Gastrocnemius medialis (tissue), 4 donors: ENCODE results near the gene CAMK4. TPM values are rescaled to one million over a fixed set of nuclear protein-coding genes. Genes with fewer than 3 reads are reported as not detected.

Source experiments
- ATAC-seq, 2 donors: fragments of 150-250 bp; one replicate each; pipeline ENCODE4 v1.9.1; 2016
- DNase-seq, 2 donors: peaks; one replicate each; pipeline ENCODE4 v3.0.0-alpha.2; 2019
- H3K27ac ChIP-seq, 4 donors: fragments of 200-600 bp; sonication (generic); 1 replicate in 1 of 4; 2 replicates in 3 of 4; pipeline ENCODE4 v1.5.1; 2016 to 2018; ENCODE audit warnings: mild to moderate bottlenecking in 2 of 4, moderate library complexity in 1 of 4
- H3K27me3 ChIP-seq, 3 donors: fragments of 200-600 bp; sonication (generic) in 2 of 3; 1 replicate in 1 of 3; 2 replicates in 2 of 3; pipeline versions ENCODE4 v1.5.1 to v1.6.0; 2016 to 2019; ENCODE audit warnings: mild to moderate bottlenecking in 1 of 3, moderate library complexity in 1 of 3
- H3K36me3 ChIP-seq, 2 donors: fragments of 200-600 bp; sonication (generic) in 1 of 2; one replicate each; pipeline ENCODE4 v1.5.1; 2017 to 2018
- H3K4me1 ChIP-seq, 2 donors: fragments of 200-600 bp; sonication (generic) in 1 of 2; one replicate each; pipeline ENCODE4 v1.5.1; 2016 to 2017; ENCODE audit warnings: mild to moderate bottlenecking in 2 of 2
- H3K4me3 ChIP-seq, 4 donors: fragments of 200-600 bp; sonication (generic) in 3 of 4; 1 replicate in 1 of 4; 2 replicates in 3 of 4; pipeline ENCODE4 v1.5.1; 2016 to 2019; ENCODE audit warnings: mild to moderate bottlenecking in 2 of 4
- H3K9me3 ChIP-seq, 3 donors: fragments of 200-600 bp; sonication (generic) in 2 of 3; 1 replicate in 1 of 3; 2 replicates in 2 of 3; pipeline ENCODE4 v1.5.1; 2016 to 2019
- CTCF ChIP-seq, 5 experiments: fragments of 450-650 bp in 3 of 5; fragments of 200-600 bp in 2 of 5; sonication (generic) in 2 of 5; IDR thresholded peaks in 4 of 5; conservative IDR thresholded peaks in 1 of 5; 1 replicate in 4 of 5; 2 replicates in 1 of 5; pipeline ENCODE4 v1.5.1; 2016 to 2019; ENCODE audit warnings: antibody characterized with exemption in 5 of 5, mild to moderate bottlenecking in 3 of 5, moderate library complexity in 3 of 5
- POLR2A ChIP-seq, 2 donors: fragments of 450-650 bp; IDR thresholded peaks; one replicate each; pipeline ENCODE4 v1.6.1; 2017; ENCODE audit warnings: antibody characterized with exemption in 2 of 2, mild to moderate bottlenecking in 2 of 2, moderate library complexity in 2 of 2
- in situ Hi-C, 4 donors: fragments of 200-750 bp; cut with MboI; loops; one replicate each; pipeline versions ENCODE4 v1.15.0 to v1.8.0; 2017; ENCODE audit warnings: low sequenced_read_pairs in 4 of 4
- intact Hi-C: fragments of 100-400 bp; cut with DNase I; formaldehyde crosslinking; loops from one replicate; pipeline ENCODE4 v1.15.1; 2023; ENCODE audit warnings: low total_unique reads
- total RNA-seq, 4 donors: library from RNA; depleted of rRNA; stranded (reverse); fragments of >200 nt; gene quantifications; one replicate each; pipeline versions ENCODE4 v1.1.0 to v1.2.3, GENCODE V29; 2016

Gene CAMK4
- total RNA-seq, 4 donors from 2014 or later, result 0.27 to 1.0 (median 0.72) TPM

GRCh38 chr5:111194925-111195324, 29.3 kb upstream of the CAMK4 start:
- no peak for DNase-seq
- H3K9me3 ChIP-seq, result no peaks in the 10 kb centered on the region
- H3K27ac ChIP-seq, result no peak overlapping the region
- no peak for ATAC-seq
- H3K4me3 ChIP-seq, result no peak overlapping the region
- H3K36me3 ChIP-seq, result no peaks in the 10 kb centered on the region
- H3K27me3 ChIP-seq, result no peaks in the 10 kb centered on the region
- no peaks in the 10 kb centered on the region for H3K4me1 ChIP-seq
- intact Hi-C loops (no loop called here), in situ Hi-C loops (no loop called here)
- TF ChIP-seq CTCF (IDR thresholded peaks at IDR 0.05 in 4 of 5, conservative IDR thresholded peaks at IDR 0.05 in 1 of 5) (no peak), POLR2A (IDR thresholded peaks at IDR 0.05) (no peak)

GRCh38 chr5:111197523-111197922, 26.7 kb upstream of the CAMK4 start:
- Histone ChIP-seq H3K27me3 (no peaks in the 10 kb centered on the region), H3K27ac (no peak overlapping the region), H3K9me3 (no peaks in the 10 kb centered on the region), H3K36me3 (no peaks in the 10 kb centered on the region), H3K4me3 (no peak overlapping the region), H3K4me1 (no peaks in the 10 kb centered on the region)
- no peak for TF ChIP-seq POLR2A (IDR thresholded peaks at IDR 0.05)
- TF ChIP-seq CTCF (IDR thresholded peaks at IDR 0.05 in 4 of 5, conservative IDR thresholded peaks at IDR 0.05 in 1 of 5), result no peak
- intact Hi-C loops, result no loop called here
- in situ Hi-C loops, result no loop called here
- no peak for DNase-seq
- no peak for ATAC-seq

- Histone ChIP-seq H3K4me3 (no peak overlapping the region), H3K36me3 (no peaks in the 10 kb centered on the region), H3K9me3 (no peaks in the 10 kb centered on the region), H3K27ac (no peak overlapping the region), H3K4me1 (no peaks in the 10 kb centered on the region), H3K27me3 (no peaks in the 10 kb centered on the region)
- ATAC-seq (no peak), DNase-seq (no peak)
- intact Hi-C loops (no loop called here), in situ Hi-C loops (no loop called here)
- TF ChIP-seq POLR2A (IDR thresholded peaks at IDR 0.05), result no peak
- no peak for TF ChIP-seq CTCF (IDR thresholded peaks at IDR 0.05 in 4 of 5, conservative IDR thresholded peaks at IDR 0.05 in 1 of 5)
Measured at GRCh38 chr5:111198281-111198966, 25.8 kb upstream of the CAMK4 start.

DNA sequence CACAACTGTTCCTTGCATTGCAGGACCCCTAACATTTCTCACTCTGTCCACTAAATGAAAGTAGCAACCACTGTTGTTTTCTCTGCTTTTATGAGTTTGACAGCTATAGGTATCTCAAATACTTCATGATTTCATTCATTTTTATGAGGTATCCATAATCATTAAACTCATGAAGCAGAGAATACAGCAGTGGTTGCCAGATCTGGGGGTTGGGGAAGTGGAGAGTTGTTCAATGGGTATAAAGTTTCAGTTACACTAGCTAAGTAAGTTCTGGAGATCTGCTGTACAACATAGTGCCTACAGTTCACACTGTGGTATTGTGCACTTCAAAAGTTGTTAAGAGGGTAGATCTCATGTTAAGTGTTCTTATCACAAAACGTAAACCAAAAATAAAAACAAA, 23.4 kb upstream of the CAMK4 start:
- H3K9me3 ChIP-seq, result no peaks in the 10 kb centered on the region
- H3K36me3 ChIP-seq, result no peaks in the 10 kb centered on the region
- DNase-seq (no peak), ATAC-seq (no peak)
- in situ Hi-C loops (no loop called here), intact Hi-C loops (no loop called here)
- H3K4me1 ChIP-seq, result no peaks in the 10 kb centered on the region
- no peak overlapping the region for H3K27ac ChIP-seq
- H3K4me3 ChIP-seq, result no peak overlapping the region
- TF ChIP-seq POLR2A (IDR thresholded peaks at IDR 0.05), result no peak
- no peak for TF ChIP-seq CTCF (IDR thresholded peaks at IDR 0.05 in 4 of 5, conservative IDR thresholded peaks at IDR 0.05 in 1 of 5)
- H3K27me3 ChIP-seq, result no peaks in the 10 kb centered on the region

DNA sequence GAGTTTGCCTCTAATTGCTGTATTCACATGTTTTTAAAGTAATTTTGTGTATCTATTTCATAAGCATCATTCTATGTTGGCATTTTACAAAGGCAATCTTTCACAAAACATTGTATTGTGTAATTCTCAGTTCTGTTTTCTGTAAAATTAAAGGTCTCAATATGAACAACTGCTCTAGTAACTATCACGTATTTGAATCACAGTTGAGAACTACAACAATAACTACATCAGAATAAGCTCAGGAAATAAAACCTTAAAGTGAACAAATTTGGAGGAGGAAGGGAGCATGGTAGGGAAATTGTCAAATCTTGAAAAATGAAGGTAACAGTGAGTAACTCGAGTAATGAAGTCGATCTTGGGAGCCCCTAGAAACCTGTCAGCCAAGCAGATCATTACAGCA, 22.5 kb upstream of the CAMK4 start:
- Histone ChIP-seq H3K27me3 (no peaks in the 10 kb centered on the region), H3K36me3 (no peaks in the 10 kb centered on the region), H3K9me3 (no peaks in the 10 kb centered on the region), H3K4me3 (no peak overlapping the region), H3K4me1 (no peaks in the 10 kb centered on the region), H3K27ac (no peak overlapping the region)
- TF ChIP-seq CTCF (IDR thresholded peaks at IDR 0.05 in 4 of 5, conservative IDR thresholded peaks at IDR 0.05 in 1 of 5) (no peak), POLR2A (IDR thresholded peaks at IDR 0.05) (no peak)
- ATAC-seq (no peak), DNase-seq (no peak)
- intact Hi-C loops, result no loop called here
- in situ Hi-C loops, result no loop called here
